ENCODE data around the gene SEMA6A. TPM values are rescaled to one million over a fixed set of nuclear protein-coding genes. Genes with fewer than 3 reads are reported as not detected.

Gene SEMA6A
- total RNA-seq, 1 experiment from 2014 or later = not detected

DNA sequence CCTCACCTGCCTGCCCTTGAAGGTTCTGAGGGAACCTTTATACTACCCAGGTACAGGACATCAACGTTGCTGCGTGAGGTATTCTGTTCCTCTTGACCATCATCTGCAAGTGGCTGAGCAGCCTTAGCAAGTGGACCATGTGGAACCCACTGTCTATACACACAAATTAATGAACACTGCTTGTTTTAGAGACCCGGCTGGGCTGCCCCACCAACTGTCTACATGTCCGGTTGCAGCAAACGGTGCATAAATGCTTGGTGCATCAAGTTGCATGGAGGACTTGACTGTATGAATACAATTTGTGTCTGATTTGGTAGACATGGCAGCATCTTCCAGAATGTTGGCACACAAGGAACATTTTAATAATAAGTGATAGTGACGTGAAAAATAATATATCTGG is 65.8 kb downstream of the SEMA6A start:
- no peaks in the 10 kb centered on the region for H3K4me1 ChIP-seq (ENCODE audit: low read length)
- H3K9me2 ChIP-seq (replicated peaks; ENCODE audit: insufficient read depth, low read length) = no peaks in the 10 kb centered on the region
- no peaks in the 10 kb centered on the region for H3K79me2 ChIP-seq (ENCODE audit: low read length)
- H3K9ac ChIP-seq (ENCODE audit: low read length) = no peak overlapping the region
- H3K27me3 ChIP-seq (ENCODE audit: low read length) = no peaks in the 10 kb centered on the region
- H3K9me3 ChIP-seq (ENCODE audit: low read length) = no peaks in the 10 kb centered on the region
- no peak overlapping the region for H3K4me2 ChIP-seq (ENCODE audit: low read depth, low read length, poor library complexity, severe bottlenecking)
- no peak overlapping the region for H2AFZ ChIP-seq (ENCODE audit: low read length)
- no peak for DNase-seq
- no peak overlapping the region for H3K27ac ChIP-seq (ENCODE audit: low read length)
- H3K36me3 ChIP-seq (ENCODE audit: insufficient read depth, low read length) = no peaks in the 10 kb centered on the region
- no peak overlapping the region for H3K4me3 ChIP-seq (ENCODE audit: low read length)
- no peaks in the 10 kb centered on the region for H4K20me1 ChIP-seq (ENCODE audit: insufficient read depth, low read depth, low read length)

GRCh38 chr5:116507941-116508655 is 66.5 kb downstream of the SEMA6A start:
- Histone ChIP-seq H3K4me2 (ENCODE audit: low read depth, low read length, poor library complexity, severe bottlenecking) (no peak overlapping the region), H4K20me1 (ENCODE audit: insufficient read depth, low read depth, low read length) (no peaks in the 10 kb centered on the region), H3K27me3 (ENCODE audit: low read length) (no peaks in the 10 kb centered on the region), H3K4me1 (ENCODE audit: low read length) (no peaks in the 10 kb centered on the region), H3K27ac (ENCODE audit: low read length) (no peak overlapping the region), H3K4me3 (ENCODE audit: low read length) (no peak overlapping the region), H3K36me3 (ENCODE audit: insufficient read depth, low read length) (no peaks in the 10 kb centered on the region), H3K9me3 (ENCODE audit: low read length) (no peaks in the 10 kb centered on the region), H3K79me2 (ENCODE audit: low read length) (no peaks in the 10 kb centered on the region), H3K9me2 (replicated peaks; ENCODE audit: insufficient read depth, low read length) (no peaks in the 10 kb centered on the region), H2AFZ (ENCODE audit: low read length) (no peak overlapping the region), H3K9ac (ENCODE audit: low read length) (no peak overlapping the region)
- no peak for DNase-seq

DNA sequence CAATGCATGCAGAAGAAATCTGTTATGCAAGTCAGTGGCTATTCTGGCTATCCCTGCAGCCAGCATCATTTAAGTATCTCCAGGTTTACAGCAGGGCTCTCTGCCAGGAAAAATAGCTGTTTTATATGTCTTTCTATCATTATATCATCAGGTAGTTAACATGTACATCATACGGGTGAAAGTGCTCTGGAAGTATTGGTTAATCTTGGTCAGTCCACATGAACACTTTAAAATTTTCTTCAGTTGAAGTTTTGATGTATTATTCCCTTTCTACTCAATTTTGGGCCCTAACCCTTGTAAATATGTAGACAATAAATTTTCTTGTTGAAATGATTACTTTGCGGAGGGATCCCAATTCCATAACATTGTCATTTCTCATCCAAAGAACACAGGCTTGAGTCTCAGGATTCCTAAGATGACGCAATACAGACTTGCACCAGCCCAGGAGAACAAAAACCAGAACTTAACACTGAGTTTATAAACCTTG is 67.5 kb downstream of the SEMA6A start:
- no peak for DNase-seq
- Histone ChIP-seq H3K27ac (ENCODE audit: low read length) (no peak overlapping the region), H3K9me2 (replicated peaks; ENCODE audit: insufficient read depth, low read length) (no peaks in the 10 kb centered on the region), H2AFZ (ENCODE audit: low read length) (no peak overlapping the region), H3K4me3 (ENCODE audit: low read length) (no peak overlapping the region), H3K4me1 (ENCODE audit: low read length) (no peaks in the 10 kb centered on the region), H3K9me3 (ENCODE audit: low read length) (no peaks in the 10 kb centered on the region), H3K9ac (ENCODE audit: low read length) (no peak overlapping the region), H3K36me3 (ENCODE audit: insufficient read depth, low read length) (no peaks in the 10 kb centered on the region), H3K27me3 (ENCODE audit: low read length) (no peaks in the 10 kb centered on the region), H4K20me1 (ENCODE audit: insufficient read depth, low read depth, low read length) (no peaks in the 10 kb centered on the region), H3K79me2 (ENCODE audit: low read length) (no peaks in the 10 kb centered on the region), H3K4me2 (ENCODE audit: low read depth, low read length, poor library complexity, severe bottlenecking) (no peak overlapping the region)

- Histone ChIP-seq H3K36me3 (ENCODE audit: insufficient read depth, low read length) (no peaks in the 10 kb centered on the region), H3K4me2 (ENCODE audit: low read depth, low read length, poor library complexity, severe bottlenecking) (no peak overlapping the region), H3K27me3 (ENCODE audit: low read length) (no peaks in the 10 kb centered on the region), H3K9me3 (ENCODE audit: low read length) (no peaks in the 10 kb centered on the region), H3K79me2 (ENCODE audit: low read length) (no peaks in the 10 kb centered on the region), H3K4me1 (ENCODE audit: low read length) (no peaks in the 10 kb centered on the region), H4K20me1 (ENCODE audit: insufficient read depth, low read depth, low read length) (no peaks in the 10 kb centered on the region), H3K9ac (ENCODE audit: low read length) (no peak overlapping the region), H3K9me2 (replicated peaks; ENCODE audit: insufficient read depth, low read length) (no peaks in the 10 kb centered on the region), H3K27ac (ENCODE audit: low read length) (no peak overlapping the region), H2AFZ (ENCODE audit: low read length) (no peak overlapping the region), H3K4me3 (ENCODE audit: low read length) (no peak overlapping the region)
- no peak for DNase-seq
Measured at GRCh38 chr5:116506488-116506887, 68.1 kb downstream of the SEMA6A start.

- Histone ChIP-seq H3K9ac (ENCODE audit: low read length) (no peak overlapping the region), H4K20me1 (ENCODE audit: insufficient read depth, low read depth, low read length) (no peaks in the 10 kb centered on the region), H3K4me1 (ENCODE audit: low read length) (no peaks in the 10 kb centered on the region), H3K79me2 (ENCODE audit: low read length) (no peaks in the 10 kb centered on the region), H3K27ac (ENCODE audit: low read length) (no peak overlapping the region), H3K27me3 (ENCODE audit: low read length) (no peaks in the 10 kb centered on the region), H3K36me3 (ENCODE audit: insufficient read depth, low read length) (no peaks in the 10 kb centered on the region), H2AFZ (ENCODE audit: low read length) (no peak overlapping the region), H3K4me2 (ENCODE audit: low read depth, low read length, poor library complexity, severe bottlenecking) (no peak overlapping the region), H3K9me2 (replicated peaks; ENCODE audit: insufficient read depth, low read length) (no peaks in the 10 kb centered on the region), H3K9me3 (ENCODE audit: low read length) (no peaks in the 10 kb centered on the region), H3K4me3 (ENCODE audit: low read length) (no peak overlapping the region)
- DNase-seq = no peak
Measured at GRCh38 chr5:116504593-116505166, 69.9 kb downstream of the SEMA6A start.

DNA sequence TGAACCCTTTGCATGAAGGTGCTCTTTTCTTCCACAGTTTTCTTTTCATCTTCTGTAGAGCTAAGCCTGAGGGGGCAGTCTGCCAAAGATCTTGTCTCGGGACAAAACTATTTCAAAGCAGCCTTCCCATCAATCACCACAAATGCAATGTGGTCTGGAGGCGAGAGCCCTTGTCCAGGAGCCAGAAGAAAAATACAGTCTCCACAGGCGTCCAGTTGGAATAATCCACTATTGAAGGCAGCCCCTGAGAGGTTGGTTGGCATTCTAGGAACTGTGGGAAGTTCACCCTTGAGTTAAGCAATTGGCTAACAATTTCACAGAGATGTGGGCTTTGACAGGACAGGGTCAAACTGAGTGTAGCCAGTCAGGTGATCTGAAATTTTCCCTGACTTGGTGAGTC is 72.0 kb downstream of the SEMA6A start:
- DNase-seq = no peak
- no peaks in the 10 kb centered on the region for H3K36me3 ChIP-seq (ENCODE audit: insufficient read depth, low read length)

DNA sequence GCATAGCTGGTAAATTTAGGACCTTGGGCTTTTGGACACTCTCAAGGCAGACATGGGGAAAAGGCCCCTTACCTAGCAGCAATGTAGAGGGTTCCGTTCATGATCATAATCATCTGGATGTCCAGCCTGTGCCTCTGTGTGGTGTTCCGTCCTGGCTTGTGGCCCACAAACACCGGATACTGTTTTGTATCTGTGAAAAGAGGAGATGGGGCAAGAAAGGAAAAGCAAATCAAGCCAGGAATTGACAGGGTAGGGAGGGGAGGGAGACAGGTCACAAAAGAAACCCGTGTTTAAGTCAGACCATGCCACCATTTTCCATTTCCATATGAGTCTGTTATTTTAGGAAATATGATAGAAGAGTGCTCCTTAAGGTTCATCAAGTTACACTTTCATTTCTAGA is 72.5 kb downstream of the SEMA6A start:
- H4K20me1 ChIP-seq (ENCODE audit: insufficient read depth, low read depth, low read length) = no peaks in the 10 kb centered on the region
- H2AFZ ChIP-seq (ENCODE audit: low read length) = no peak overlapping the region
- H3K79me2 ChIP-seq (ENCODE audit: low read length) = no peaks in the 10 kb centered on the region
- H3K36me3 ChIP-seq (ENCODE audit: insufficient read depth, low read length) = no peaks in the 10 kb centered on the region
- H3K4me3 ChIP-seq (ENCODE audit: low read length) = no peak overlapping the region
- no peak overlapping the region for H3K4me2 ChIP-seq (ENCODE audit: low read depth, low read length, poor library complexity, severe bottlenecking)
- H3K27ac ChIP-seq (ENCODE audit: low read length) = no peak overlapping the region
- H3K9me3 ChIP-seq (ENCODE audit: low read length) = no peaks in the 10 kb centered on the region
- H3K9ac ChIP-seq (ENCODE audit: low read length) = no peak overlapping the region
- H3K4me1 ChIP-seq (ENCODE audit: low read length) = no peaks in the 10 kb centered on the region
- H3K27me3 ChIP-seq (ENCODE audit: low read length) = no peaks in the 10 kb centered on the region
- no peaks in the 10 kb centered on the region for H3K9me2 ChIP-seq (replicated peaks; ENCODE audit: insufficient read depth, low read length)
- DNase-seq = no peak

More for the DNA sequence above, 72.0 kb downstream of the SEMA6A start:
- no peak overlapping the region for H3K4me2 ChIP-seq (ENCODE audit: low read depth, low read length, poor library complexity, severe bottlenecking)
- no peaks in the 10 kb centered on the region for H3K4me1 ChIP-seq (ENCODE audit: low read length)
- H3K9me2 ChIP-seq (replicated peaks; ENCODE audit: insufficient read depth, low read length) = no peaks in the 10 kb centered on the region
- H2AFZ ChIP-seq (ENCODE audit: low read length) = no peak overlapping the region
- H3K79me2 ChIP-seq (ENCODE audit: low read length) = no peaks in the 10 kb centered on the region
- H3K9ac ChIP-seq (ENCODE audit: low read length) = no peak overlapping the region
- H3K27me3 ChIP-seq (ENCODE audit: low read length) = no peaks in the 10 kb centered on the region
- no peaks in the 10 kb centered on the region for H4K20me1 ChIP-seq (ENCODE audit: insufficient read depth, low read depth, low read length)
- H3K9me3 ChIP-seq (ENCODE audit: low read length) = no peaks in the 10 kb centered on the region
- H3K4me3 ChIP-seq (ENCODE audit: low read length) = no peak overlapping the region
- no peak overlapping the region for H3K27ac ChIP-seq (ENCODE audit: low read length)

GRCh38 chr5:116498503-116499048 is 76.0 kb downstream of the SEMA6A start:
- Histone ChIP-seq H3K4me1 (ENCODE audit: low read length) (no peaks in the 10 kb centered on the region), H3K79me2 (ENCODE audit: low read length) (no peaks in the 10 kb centered on the region), H3K9me2 (replicated peaks; ENCODE audit: insufficient read depth, low read length) (no peaks in the 10 kb centered on the region), H3K27ac (ENCODE audit: low read length) (no peak overlapping the region), H3K4me3 (ENCODE audit: low read length) (no peak overlapping the region), H3K36me3 (ENCODE audit: insufficient read depth, low read length) (no peaks in the 10 kb centered on the region), H3K27me3 (ENCODE audit: low read length) (no peaks in the 10 kb centered on the region), H4K20me1 (ENCODE audit: insufficient read depth, low read depth, low read length) (no peaks in the 10 kb centered on the region), H3K9me3 (ENCODE audit: low read length) (no peaks in the 10 kb centered on the region), H3K9ac (ENCODE audit: low read length) (no peak overlapping the region), H3K4me2 (ENCODE audit: low read depth, low read length, poor library complexity, severe bottlenecking) (no peak overlapping the region), H2AFZ (ENCODE audit: low read length) (no peak overlapping the region)
- DNase-seq = no peak
